SJCRH30 (cell line): ENCODE measurements around the gene TVP23A. TPM values are rescaled to one million over a fixed set of nuclear protein-coding genes. Genes with fewer than 3 reads are reported as not detected.

ENCODE experiments used
- DNase-seq, 2 experiments: peaks; one replicate each; pipeline ENCODE4 v3.0.0-alpha.2; 2015 to 2020
- H3K27ac ChIP-seq: fragments of 250-450 bp; sonication (Bioruptor Pico); 2 replicates; pipeline ENCODE4 v1.5.1; 2020; ENCODE audit warnings: mild to moderate bottlenecking, moderate library complexity
- H3K27me3 ChIP-seq: fragments of 250-450 bp; sonication (Bioruptor Pico); 2 replicates; pipeline ENCODE4 v1.5.1; 2020; ENCODE audit warnings: mild to moderate bottlenecking, moderate library complexity
- H3K36me3 ChIP-seq: fragments of 250-450 bp; sonication (Bioruptor Pico); 2 replicates; pipeline ENCODE4 v1.5.1; 2020; ENCODE audit warnings: mild to moderate bottlenecking, moderate library complexity
- H3K4me1 ChIP-seq: fragments of 250-450 bp; sonication (Bioruptor Pico); 2 replicates; pipeline ENCODE4 v1.5.1; 2020; ENCODE audit warnings: mild to moderate bottlenecking, moderate library complexity
- H3K4me3 ChIP-seq: fragments of 250-450 bp; sonication (Bioruptor Pico); 2 replicates; pipeline ENCODE4 v1.5.1; 2020; ENCODE audit warnings: mild to moderate bottlenecking, moderate library complexity
- H3K9me3 ChIP-seq: fragments of 250-450 bp; sonication (Bioruptor Pico); replicated peaks from 2 replicates; pipeline ENCODE4 v1.5.1; 2020; ENCODE audit warnings: mild to moderate bottlenecking, moderate library complexity
- total RNA-seq: library from RNA; depleted of rRNA; stranded (reverse); fragments of >200 nt; shearing (Covaris generic); gene quantifications from 2 replicates; pipeline ENCODE4 v1.2.3, GENCODE V29; 2014; rRNA removed

Gene TVP23A
- not detected in 2 replicates for total RNA-seq

GRCh38 chr16:10817963-10818941 lies at the start of gene TVP23A:
TVP23A (minus strand) TSS chr16:10818794; CDS start chr16:10818493, 301 bp downstream.
- DNase-seq = no peak
- no peaks in the 10 kb centered on the region for H3K36me3 ChIP-seq
- H3K4me1 ChIP-seq = no peaks in the 10 kb centered on the region
- H3K4me3 ChIP-seq = no peak within 1 kb of the TSS
- no peak within 1 kb of the TSS for H3K27ac ChIP-seq
- no peaks in the 10 kb centered on the region for H3K9me3 ChIP-seq
- no peaks in the 10 kb centered on the region for H3K27me3 ChIP-seq

DNA sequence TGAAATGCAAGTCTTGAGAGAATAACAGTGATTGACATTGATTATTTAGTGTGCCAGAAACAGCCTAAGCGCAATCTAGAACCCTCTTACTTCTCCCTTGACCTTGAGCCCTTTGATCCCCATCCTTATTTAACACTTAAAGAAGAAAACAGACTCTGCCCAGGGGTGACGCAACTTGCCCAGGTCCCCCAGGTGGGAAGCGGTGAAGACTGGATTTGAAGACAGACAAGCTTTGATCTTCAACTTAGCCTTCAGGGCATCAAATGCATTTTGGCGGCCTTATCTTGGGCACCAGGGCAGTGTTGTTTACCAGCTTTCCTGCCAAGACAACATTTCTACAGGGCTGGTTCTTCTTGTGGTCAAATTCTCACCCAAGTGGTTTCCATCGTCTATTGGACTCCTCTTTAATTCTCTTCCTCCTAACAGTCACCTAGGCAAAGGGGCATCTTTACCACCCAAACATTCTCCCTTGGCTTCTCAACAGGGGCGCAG lies 49.6 kb upstream of the TVP23A start:
- H3K4me3 ChIP-seq = no peak overlapping the region
- H3K27ac ChIP-seq = no peak overlapping the region
- H3K27me3 ChIP-seq = no peaks in the 10 kb centered on the region
- H3K36me3 ChIP-seq = no peaks in the 10 kb centered on the region
- no peaks in the 10 kb centered on the region for H3K9me3 ChIP-seq
- DNase-seq = no peak
- no peaks in the 10 kb centered on the region for H3K4me1 ChIP-seq

DNA sequence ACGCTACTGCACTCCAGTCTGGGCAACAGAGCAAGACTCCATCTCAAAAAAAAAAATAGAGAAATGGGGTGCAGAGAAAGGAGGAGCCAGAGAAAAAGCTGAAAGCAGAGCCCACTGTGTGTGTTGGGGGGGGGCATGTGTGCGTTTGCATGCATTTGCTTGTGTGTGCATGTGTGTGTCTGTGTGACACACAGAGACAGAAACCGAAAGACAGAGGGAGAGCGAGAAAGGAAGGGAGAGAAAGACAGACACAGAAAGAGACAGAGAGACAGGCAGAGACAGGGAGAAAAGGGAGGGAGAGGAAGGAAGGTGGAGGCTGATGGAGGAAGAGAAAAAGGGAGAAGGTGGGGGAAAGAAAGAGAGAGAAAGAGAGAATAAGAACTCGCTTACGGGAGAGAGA lies 48.6 kb upstream of the TVP23A start:
- Histone ChIP-seq H3K27ac (no peak overlapping the region), H3K36me3 (no peaks in the 10 kb centered on the region), H3K4me1 (no peaks in the 10 kb centered on the region), H3K4me3 (no peak overlapping the region), H3K27me3 (no peaks in the 10 kb centered on the region), H3K9me3 (no peaks in the 10 kb centered on the region)
- DNase-seq = no peak

- H3K36me3 ChIP-seq = no peaks in the 10 kb centered on the region
- H3K27me3 ChIP-seq = no peaks in the 10 kb centered on the region
- H3K27ac ChIP-seq = no peak overlapping the region
- H3K4me1 ChIP-seq = no peaks in the 10 kb centered on the region
- no peaks in the 10 kb centered on the region for H3K9me3 ChIP-seq
- DNase-seq = no peak
- no peak overlapping the region for H3K4me3 ChIP-seq
Observed at GRCh38 chr16:10865991-10866966, 47.7 kb upstream of the TVP23A start.

DNA sequence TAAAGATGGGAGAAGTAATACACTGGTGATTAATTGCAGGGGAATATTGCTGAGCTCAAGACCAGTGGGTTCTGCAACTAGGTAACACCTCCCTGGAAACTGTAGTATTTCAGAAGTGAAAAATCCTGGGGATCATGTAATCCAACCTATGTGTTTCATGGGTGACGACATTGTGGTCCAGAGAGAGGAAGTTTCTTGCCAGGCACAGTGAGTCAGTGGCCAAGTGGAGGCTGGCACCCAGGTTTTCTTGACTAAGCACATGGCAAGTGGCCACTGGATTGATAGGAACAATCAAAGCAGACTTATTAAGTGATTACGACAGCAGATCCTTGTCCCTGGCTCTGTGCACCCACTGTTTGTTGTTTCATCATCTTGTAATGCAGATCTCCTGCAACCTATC lies 43.8 kb upstream of the TVP23A start:
- DNase-seq = no peak
- H3K4me3 ChIP-seq = no peak overlapping the region

GRCh38 chr16:10859658-10860057 lies 41.1 kb upstream of the TVP23A start:
- no peaks in the 10 kb centered on the region for H3K9me3 ChIP-seq

More for the DNA sequence above, 43.8 kb upstream of the TVP23A start:
- no peaks in the 10 kb centered on the region for H3K27me3 ChIP-seq
- H3K27ac ChIP-seq = no peak overlapping the region
- no peaks in the 10 kb centered on the region for H3K4me1 ChIP-seq
- no peaks in the 10 kb centered on the region for H3K36me3 ChIP-seq
- H3K9me3 ChIP-seq = no peaks in the 10 kb centered on the region

DNA sequence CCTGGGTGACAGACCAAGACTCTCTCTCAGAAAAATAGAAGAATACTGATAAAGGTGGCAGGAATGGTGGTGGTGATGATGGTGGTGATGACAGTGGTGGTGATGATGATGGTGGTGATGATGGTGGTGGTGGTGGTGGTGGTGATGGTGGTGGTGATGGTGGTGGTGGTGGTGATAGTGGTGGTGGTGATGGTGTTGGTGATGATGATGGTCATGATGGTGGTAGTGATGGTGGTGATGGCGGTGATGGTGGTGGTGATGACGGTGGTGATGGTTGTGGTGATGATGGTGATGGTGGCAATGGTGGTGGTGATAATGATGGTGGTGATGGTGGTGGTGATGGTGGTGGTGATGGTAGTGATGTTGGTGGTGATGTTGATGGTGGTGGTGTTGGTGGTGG lies 40.4 kb upstream of the TVP23A start:
- Histone ChIP-seq H3K27me3 (no peaks in the 10 kb centered on the region), H3K36me3 (no peaks in the 10 kb centered on the region), H3K9me3 (no peaks in the 10 kb centered on the region), H3K27ac (no peak overlapping the region), H3K4me3 (no peak overlapping the region), H3K4me1 (no peaks in the 10 kb centered on the region)
- no peak for DNase-seq

More at GRCh38 chr16:10859658-10860057, 41.1 kb upstream of the TVP23A start:
- H3K27ac ChIP-seq = no peak overlapping the region
- H3K4me1 ChIP-seq = no peaks in the 10 kb centered on the region
- no peak overlapping the region for H3K4me3 ChIP-seq
- H3K36me3 ChIP-seq = no peaks in the 10 kb centered on the region
- no peak for DNase-seq
- no peaks in the 10 kb centered on the region for H3K27me3 ChIP-seq

GRCh38 chr16:10858203-10858602 lies 39.6 kb upstream of the TVP23A start:
- Histone ChIP-seq H3K4me1 (no peaks in the 10 kb centered on the region), H3K27ac (no peak overlapping the region), H3K9me3 (no peaks in the 10 kb centered on the region), H3K36me3 (no peaks in the 10 kb centered on the region), H3K4me3 (no peak overlapping the region), H3K27me3 (no peaks in the 10 kb centered on the region)
- no peak for DNase-seq

GRCh38 chr16:10856042-10856441 lies 37.4 kb upstream of the TVP23A start:
- DNase-seq = no peak
- Histone ChIP-seq H3K4me3 (no peak overlapping the region), H3K27me3 (no peaks in the 10 kb centered on the region), H3K4me1 (no peaks in the 10 kb centered on the region), H3K9me3 (no peaks in the 10 kb centered on the region), H3K36me3 (no peaks in the 10 kb centered on the region), H3K27ac (no peak overlapping the region)

GRCh38 chr16:10852948-10853347 lies 34.4 kb upstream of the TVP23A start:
- no peak overlapping the region for H3K4me3 ChIP-seq
- DNase-seq = no peak
- H3K27ac ChIP-seq = no peak overlapping the region
- H3K36me3 ChIP-seq = no peaks in the 10 kb centered on the region
- H3K9me3 ChIP-seq = no peaks in the 10 kb centered on the region
- no peaks in the 10 kb centered on the region for H3K4me1 ChIP-seq
- H3K27me3 ChIP-seq = no peaks in the 10 kb centered on the region

DNA sequence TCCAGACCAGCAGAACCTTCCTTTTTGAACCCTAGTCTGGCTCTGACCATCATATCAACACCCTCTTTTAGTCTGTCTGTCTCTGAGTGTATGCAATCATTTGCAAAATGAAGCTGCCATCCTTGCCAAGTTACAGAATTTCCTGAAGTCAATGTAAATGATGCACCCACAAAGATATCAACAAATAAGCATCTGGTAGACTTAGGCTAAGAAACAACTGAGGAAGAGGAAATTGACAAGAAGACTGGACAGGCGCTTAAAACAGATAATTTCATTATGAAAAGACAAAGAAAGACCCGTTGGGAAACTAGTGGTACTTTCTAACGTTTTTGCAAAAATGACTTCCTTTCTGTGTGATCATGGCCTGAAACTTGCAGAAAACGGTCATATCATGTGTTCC lies 33.7 kb upstream of the TVP23A start:
- no peaks in the 10 kb centered on the region for H3K9me3 ChIP-seq
- no peaks in the 10 kb centered on the region for H3K27me3 ChIP-seq
- DNase-seq = no peak

GRCh38 chr16:10851512-10851911 lies 32.9 kb upstream of the TVP23A start:
- no peak overlapping the region for H3K27ac ChIP-seq
- H3K4me1 ChIP-seq = no peaks in the 10 kb centered on the region
- H3K27me3 ChIP-seq = no peaks in the 10 kb centered on the region
- no peak overlapping the region for H3K4me3 ChIP-seq
- no peaks in the 10 kb centered on the region for H3K36me3 ChIP-seq
- no peak for DNase-seq
- no peaks in the 10 kb centered on the region for H3K9me3 ChIP-seq

More for the DNA sequence above, 33.7 kb upstream of the TVP23A start:
- no peaks in the 10 kb centered on the region for H3K4me1 ChIP-seq
- H3K36me3 ChIP-seq = no peaks in the 10 kb centered on the region
- H3K4me3 ChIP-seq = no peak overlapping the region
- no peak overlapping the region for H3K27ac ChIP-seq

GRCh38 chr16:10850478-10850850 lies 31.9 kb upstream of the TVP23A start:
- no peak overlapping the region for H3K4me3 ChIP-seq

GRCh38 chr16:10849736-10850477 lies 31.3 kb upstream of the TVP23A start:
- H3K27ac ChIP-seq = no peak overlapping the region

More at GRCh38 chr16:10850478-10850850, 31.9 kb upstream of the TVP23A start:
- DNase-seq = no peak
- Histone ChIP-seq H3K4me1 (no peaks in the 10 kb centered on the region), H3K36me3 (no peaks in the 10 kb centered on the region), H3K27ac (no peak overlapping the region), H3K9me3 (no peaks in the 10 kb centered on the region), H3K27me3 (no peaks in the 10 kb centered on the region; the same call in 1 of the 2 replicates)

More at GRCh38 chr16:10849736-10850477, 31.3 kb upstream of the TVP23A start:
- Histone ChIP-seq H3K9me3 (no peaks in the 10 kb centered on the region), H3K4me3 (no peak overlapping the region), H3K4me1 (no peaks in the 10 kb centered on the region), H3K36me3 (no peaks in the 10 kb centered on the region), H3K27me3 (no peaks in the 10 kb centered on the region; the same call in 1 of the 2 replicates)
- DNase-seq = no peak
